GM19468 (cell line): ENCODE measurements around the gene ZSWIM7.

Experiments
- ATAC-seq: cut with Tn5 transposase; IDR thresholded peaks from one replicate; pipeline ENCODE4 v1.9.1; 2021; ENCODE audit warnings: mild to moderate bottlenecking, moderate library complexity, moderate number of reproducible peaks; ENCODE audit not compliant: unreplicated experiment; ENCODE audit errors: extremely low read depth

ZSWIM7 gene

GRCh38 chr17:15963670-15964110 is 35.8 kb downstream of the ZSWIM7 start:
- ATAC-seq = no peak

- ATAC-seq = no peak
Measured at GRCh38 chr17:15958484-15958854, 41.0 kb downstream of the ZSWIM7 start.

- ATAC-seq = no peak
Measured at GRCh38 chr17:15957608-15958307, 41.7 kb downstream of the ZSWIM7 start.

- ATAC-seq = no peak
Measured at GRCh38 chr17:15957206-15957605, 42.3 kb downstream of the ZSWIM7 start.

GRCh38 chr17:15955793-15956541 is 43.5 kb downstream of the ZSWIM7 start:
- ATAC-seq = no peak

- no peak for ATAC-seq
Measured at GRCh38 chr17:15954222-15954621, 45.3 kb downstream of the ZSWIM7 start.

- ATAC-seq = no peak
Measured at GRCh38 chr17:15952916-15953790, 46.4 kb downstream of the ZSWIM7 start.

GRCh38 chr17:15952048-15952532 is 47.4 kb downstream of the ZSWIM7 start:
- no peak for ATAC-seq

GRCh38 chr17:15951368-15952047 is 48.0 kb downstream of the ZSWIM7 start:
- no peak for ATAC-seq

- no peak for ATAC-seq
Measured at GRCh38 chr17:15947976-15948752, 51.3 kb downstream of the ZSWIM7 start.

GRCh38 chr17:15947271-15947670 is 52.2 kb downstream of the ZSWIM7 start:
- ATAC-seq = no peak

- ATAC-seq = no peak
Measured at GRCh38 chr17:15946611-15947120, 52.8 kb downstream of the ZSWIM7 start.

GRCh38 chr17:15945527-15946191 is 53.8 kb downstream of the ZSWIM7 start:
- no peak for ATAC-seq

GRCh38 chr17:15944759-15945526 is 54.6 kb downstream of the ZSWIM7 start, which contains the start of gene ADORA2B:
TSS of gene ADORA2B (plus strand) at chr17:15945130. CDS start at chr17:15945249, 119 bp downstream.
- peak; percentile 30 for ATAC-seq

GRCh38 chr17:15943971-15944758 is 55.3 kb downstream of the ZSWIM7 start:
- peak; percentile 12 for ATAC-seq

- no peak for ATAC-seq
Measured at GRCh38 chr17:15942207-15942833, 57.2 kb downstream of the ZSWIM7 start.
